SK-N-SH treated with all-trans-retinoic acid at 6 μM for 48 hours (cell line): ENCODE measurements around the gene TBX1.

Experiments
- TOX ChIP-seq: fragments of 250-450 bp; sonication (Bioruptor Pico); IDR thresholded peaks from 2 replicates; pipeline ENCODE4 v1.8.0; 2021; ENCODE audit warnings: mild to moderate bottlenecking, moderate library complexity, borderline replicate concordance
- ZFP3 ChIP-seq: fragments of 250-450 bp; sonication (Bioruptor Pico); IDR thresholded peaks from 2 replicates; pipeline ENCODE4 v1.5.0; 2020; ENCODE audit warnings: mild to moderate bottlenecking, moderate library complexity
- ZFP30 ChIP-seq: fragments of 450-650 bp; formaldehyde crosslinking; IDR thresholded peaks from 2 replicates; pipeline ENCODE4 v1.5.0; 2022; ENCODE audit warnings: mild to moderate bottlenecking, moderate library complexity
- TF ChIP-seq, protein P1 (sequence below): fragments of 250-450 bp; sonication (Bioruptor Pico); IDR thresholded peaks from 2 replicates; pipeline ENCODE4 v1.8.0; 2021; ENCODE audit warnings: low read depth, mild to moderate bottlenecking, moderate library complexity, borderline replicate concordance

DNA sequence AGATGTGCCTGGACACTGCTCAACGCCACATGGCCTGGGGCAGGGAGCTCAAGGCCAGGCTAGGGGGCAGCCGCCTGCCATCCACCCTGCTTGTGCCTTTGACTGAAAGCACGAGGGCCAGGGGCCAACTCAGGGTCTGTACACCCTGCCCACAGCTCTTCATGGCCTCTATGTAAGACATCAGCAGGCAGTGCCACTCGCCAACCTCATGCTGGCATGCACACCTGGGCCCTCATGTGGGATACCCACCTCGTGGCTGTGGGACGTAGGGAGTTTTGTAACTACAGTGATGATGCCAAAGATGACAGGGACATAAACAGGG, 25.6 kb downstream of the TBX1 start:
- TF ChIP-seq ZFP3 (CRISPR knock-in tag) (no peak), ZFP30 (no peak), TOX (no peak)
- TF ChIP-seq, protein P1, sequence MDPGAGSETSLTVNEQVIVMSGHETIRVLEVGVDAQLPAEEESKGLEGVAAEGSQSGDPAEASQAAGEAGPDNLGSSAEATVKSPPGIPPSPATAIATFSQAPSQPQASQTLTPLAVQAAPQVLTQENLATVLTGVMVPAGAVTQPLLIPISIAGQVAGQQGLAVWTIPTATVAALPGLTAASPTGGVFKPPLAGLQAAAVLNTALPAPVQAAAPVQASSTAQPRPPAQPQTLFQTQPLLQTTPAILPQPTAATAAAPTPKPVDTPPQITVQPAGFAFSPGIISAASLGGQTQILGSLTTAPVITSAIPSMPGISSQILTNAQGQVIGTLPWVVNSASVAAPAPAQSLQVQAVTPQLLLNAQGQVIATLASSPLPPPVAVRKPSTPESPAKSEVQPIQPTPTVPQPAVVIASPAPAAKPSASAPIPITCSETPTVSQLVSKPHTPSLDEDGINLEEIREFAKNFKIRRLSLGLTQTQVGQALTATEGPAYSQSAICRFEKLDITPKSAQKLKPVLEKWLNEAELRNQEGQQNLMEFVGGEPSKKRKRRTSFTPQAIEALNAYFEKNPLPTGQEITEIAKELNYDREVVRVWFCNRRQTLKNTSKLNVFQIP (CRISPR knock-in tag), result no peak
